ENCODE data around the gene RBM8A.

The RBM8A gene
- total RNA-seq, result 57.3 to 159 (median 80.5) reads per million in 3 experiments

GRCh38 chr1:145927063-145927886 is at the start of gene RBM8A:
RBM8A (minus strand) TSS chr1:145927484; CDS start chr1:145927426, 58 bp downstream.
- peak; percentile 97 for DNase-seq

GRCh38 chr1:145977016-145977415 is 49.7 kb upstream of the RBM8A start:
- no peak for DNase-seq

- no peak for DNase-seq
Observed at GRCh38 chr1:145975216-145975615, 47.9 kb upstream of the RBM8A start.

GRCh38 chr1:145974721-145975120 is 47.4 kb upstream of the RBM8A start:
- DNase-seq, result no peak

- no peak for DNase-seq
Observed at GRCh38 chr1:145972580-145972979, 45.3 kb upstream of the RBM8A start.

GRCh38 chr1:145967288-145967687 is 40.0 kb upstream of the RBM8A start:
- no peak for DNase-seq

GRCh38 chr1:145965119-145965744 is 37.9 kb upstream of the RBM8A start:
- no peak for DNase-seq

GRCh38 chr1:145964328-145965118 is 37.2 kb upstream of the RBM8A start, which contains the start of the genes ANKRD34A and POLR3GL:
ANKRD34A (minus strand) TSS chr1:145964575; CDS start chr1:145961759, 2,816 bp downstream.
POLR3GL (plus strand) TSS chr1:145964690; CDS start chr1:145974866, 10,176 bp downstream.
- peak; percentile 90 for DNase-seq

GRCh38 chr1:145963265-145964019 is 36.2 kb upstream of the RBM8A start:
- DNase-seq, result no peak

GRCh38 chr1:145962157-145963102 is 35.1 kb upstream of the RBM8A start:
- peak; percentile 17 for DNase-seq

GRCh38 chr1:145961425-145962156 is 34.3 kb upstream of the RBM8A start:
- DNase-seq, result peak; percentile 24

GRCh38 chr1:145961109-145961424 is 33.8 kb upstream of the RBM8A start:
- DNase-seq, result no peak

GRCh38 chr1:145960468-145961108 is 33.3 kb upstream of the RBM8A start:
- DNase-seq, result peak; percentile 39

- no peak for DNase-seq
Observed at GRCh38 chr1:145959957-145960467, 32.7 kb upstream of the RBM8A start.

- no peak for DNase-seq
Observed at GRCh38 chr1:145959333-145959732, 32.0 kb upstream of the RBM8A start.

GRCh38 chr1:145958734-145959133 is 31.4 kb upstream of the RBM8A start:
- DNase-seq, result no peak

GRCh38 chr1:145957443-145958319 is 30.4 kb upstream of the RBM8A start, which contains the start of gene LIX1L:
LIX1L (minus strand) TSS chr1:145958017; CDS start chr1:145957927, 90 bp downstream.
- DNase-seq, result peak; percentile 94

- DNase-seq, result peak; percentile 19
Observed at GRCh38 chr1:145956781-145957442, 29.6 kb upstream of the RBM8A start.
